T-helper 2 cell (primary cell): ENCODE measurements around the gene SH2B2.
"Not testable (repeated sequence)": the region's sequence is repeated elsewhere in the genome, so short reads cannot be mapped to it uniquely, and the experiment has no call there.

Experiments
- DNase-seq, 5 experiments: peaks; one replicate each; pipeline versions ENCODE4 v3.0.0 to v3.0.0-alpha.2; 2012 to 2022

Gene SH2B2

GRCh38 chr7:102287111-102287980 is 678 bp downstream of the SH2B2 start:
- DNase-seq = peak in 1 of 5 experiments; percentile 29

GRCh38 chr7:102287981-102288278 is 1.3 kb downstream of the SH2B2 start:
- no peak for DNase-seq

- DNase-seq = no peak
Measured at GRCh38 chr7:102288285-102288930, 1.7 kb downstream of the SH2B2 start.

- DNase-seq = no peak
Measured at GRCh38 chr7:102289057-102289456, 2.4 kb downstream of the SH2B2 start.

DNA sequence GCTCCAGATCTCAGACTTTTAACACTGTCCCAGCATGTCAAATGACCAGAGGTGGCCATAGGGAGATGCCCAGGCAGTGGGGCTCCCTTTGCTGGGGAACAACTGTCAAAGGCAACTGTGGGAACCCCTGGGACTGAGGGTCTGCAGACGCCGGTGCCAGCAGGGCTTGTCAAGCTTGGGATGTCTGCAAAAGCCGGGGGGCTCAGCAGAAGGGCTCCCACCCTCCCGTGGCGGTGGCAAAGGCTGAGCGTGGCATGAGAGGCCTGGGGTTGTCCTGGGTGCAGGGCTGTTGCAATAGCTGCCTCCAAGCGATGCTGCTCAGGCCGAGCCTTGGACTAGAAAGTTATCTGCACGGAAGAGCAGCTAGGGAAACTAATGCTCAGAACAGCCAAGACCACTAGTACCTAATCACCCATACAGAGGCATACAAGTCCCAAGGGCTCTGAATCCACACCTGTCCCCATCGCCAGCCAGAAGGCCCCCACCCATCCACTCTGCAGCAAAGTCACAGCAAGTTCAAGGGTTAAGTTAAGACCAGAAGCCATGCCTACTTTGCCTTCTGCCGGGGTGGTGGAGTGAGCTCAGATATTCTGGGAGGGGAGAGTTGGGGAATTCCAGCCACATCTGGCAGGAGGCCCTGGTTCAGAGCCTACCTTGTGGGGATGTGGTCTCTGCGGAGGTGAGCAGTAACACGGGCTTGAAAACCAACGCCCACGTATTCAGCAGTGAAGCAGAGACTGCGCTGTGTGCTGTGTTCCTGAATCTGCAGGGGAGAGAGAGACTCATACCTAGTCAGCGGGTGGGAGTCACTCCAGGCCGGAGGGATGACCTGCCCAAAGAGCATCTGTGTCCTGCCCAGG is 4.6 kb downstream of the SH2B2 start:
- DNase-seq = peak in 1 of 5 experiments; percentile 35

GRCh38 chr7:102291916-102292267 is 5.2 kb downstream of the SH2B2 start:
- no peak for DNase-seq

DNA sequence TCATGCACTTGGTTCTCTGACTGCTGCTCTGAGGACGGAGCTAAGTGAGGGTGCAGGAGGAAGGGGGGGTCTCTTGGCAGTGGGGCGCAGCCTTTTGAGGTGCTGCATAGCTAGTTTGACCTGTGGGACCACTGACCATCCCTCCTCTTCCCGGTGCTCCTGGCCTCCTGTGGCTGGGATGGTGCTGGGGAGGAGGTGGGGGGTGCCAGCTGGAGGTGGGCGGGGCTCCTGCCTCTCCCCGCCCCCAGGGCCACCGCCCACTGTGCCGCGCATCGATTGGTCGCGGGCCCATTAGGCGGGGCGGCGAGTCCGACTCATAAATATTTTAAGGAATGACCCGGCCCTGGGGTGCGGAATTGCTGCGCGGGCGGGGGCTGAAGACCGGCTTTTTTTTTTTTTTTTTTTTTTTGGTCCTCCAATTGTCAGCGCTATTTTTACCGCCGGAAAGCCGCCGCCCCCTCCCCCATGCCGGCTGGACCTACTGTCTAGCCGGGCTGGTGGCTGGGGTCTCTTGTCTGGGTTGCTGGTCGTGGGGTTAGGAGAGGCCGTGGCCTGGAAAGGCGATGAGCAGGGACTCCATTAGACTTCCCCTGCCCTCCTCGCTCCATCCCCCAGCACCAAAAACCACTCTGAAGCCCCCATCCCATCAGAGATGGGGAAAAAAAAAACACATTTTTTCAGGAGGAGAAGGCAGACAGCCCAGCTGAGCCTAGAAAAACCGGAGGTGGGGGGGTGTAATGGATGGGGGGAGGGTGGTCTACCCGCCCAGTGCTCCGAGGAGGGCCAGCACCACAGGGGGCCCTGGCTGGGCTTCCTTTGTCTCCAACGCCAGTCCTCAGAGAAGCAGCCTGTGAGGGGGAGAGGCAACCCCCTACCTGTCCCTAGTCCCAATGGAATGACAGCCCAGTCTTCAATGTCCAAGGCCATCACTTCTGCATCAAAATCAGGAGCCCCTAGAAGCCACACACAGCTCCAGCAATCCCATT is 6.4 kb downstream of the SH2B2 start:
- DNase-seq = no peak

DNA sequence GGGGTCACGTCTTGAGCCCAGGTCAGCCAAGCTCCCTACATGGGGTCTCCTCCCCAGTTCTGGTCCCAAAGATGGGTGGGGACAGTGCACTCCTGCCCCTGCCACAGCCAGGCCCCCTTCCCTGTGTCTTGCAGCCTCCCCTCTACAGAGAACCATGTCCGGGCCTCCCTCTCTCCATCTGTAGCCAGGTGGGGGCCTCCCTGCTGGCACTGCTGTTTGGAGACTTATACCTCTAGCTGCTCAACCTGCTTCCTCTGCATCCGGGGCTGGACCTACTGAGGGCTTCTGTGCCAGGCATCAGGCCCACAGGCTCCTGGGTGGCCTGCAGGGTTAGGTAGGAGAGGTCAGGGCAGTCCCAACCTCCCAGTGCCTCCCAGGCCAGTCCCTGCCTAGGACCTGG is 7.9 kb downstream of the SH2B2 start:
- DNase-seq = no peak

- DNase-seq = no peak
Measured at GRCh38 chr7:102295346-102296178, 8.9 kb downstream of the SH2B2 start.

DNA sequence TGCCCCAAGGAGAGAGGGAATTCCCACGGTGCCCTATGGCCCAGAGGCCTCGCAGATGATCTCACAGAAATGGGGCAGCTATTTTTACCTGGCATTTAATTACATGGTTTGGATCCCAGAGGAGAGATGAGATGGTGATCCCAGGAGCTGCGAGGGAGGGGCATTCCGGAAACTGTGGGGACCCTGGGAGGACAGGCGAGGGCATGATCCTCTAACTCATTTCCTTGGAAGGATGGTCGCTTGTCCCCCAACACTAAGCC is 9.4 kb downstream of the SH2B2 start:
- DNase-seq = no peak

DNA sequence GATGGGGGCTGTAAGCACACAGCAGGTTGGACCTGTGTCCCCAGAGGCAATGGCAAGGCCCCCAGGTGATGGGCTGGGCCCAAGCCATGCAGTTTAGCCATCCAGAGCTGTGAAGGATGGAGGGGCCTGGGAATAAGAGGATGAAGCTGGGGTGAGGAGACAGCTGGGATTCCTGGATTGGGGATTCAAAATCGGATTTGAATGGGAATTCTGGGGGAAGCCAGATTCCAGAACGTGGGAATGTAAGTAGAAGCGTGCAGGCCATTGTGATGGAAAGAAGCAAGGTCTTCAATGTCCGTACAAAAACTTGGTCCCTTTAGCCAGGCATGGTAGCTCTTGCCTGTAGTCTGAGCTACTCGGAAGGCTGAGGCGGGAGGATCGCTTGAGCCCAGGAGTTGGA is 9.8 kb downstream of the SH2B2 start:
- DNase-seq = no peak

DNA sequence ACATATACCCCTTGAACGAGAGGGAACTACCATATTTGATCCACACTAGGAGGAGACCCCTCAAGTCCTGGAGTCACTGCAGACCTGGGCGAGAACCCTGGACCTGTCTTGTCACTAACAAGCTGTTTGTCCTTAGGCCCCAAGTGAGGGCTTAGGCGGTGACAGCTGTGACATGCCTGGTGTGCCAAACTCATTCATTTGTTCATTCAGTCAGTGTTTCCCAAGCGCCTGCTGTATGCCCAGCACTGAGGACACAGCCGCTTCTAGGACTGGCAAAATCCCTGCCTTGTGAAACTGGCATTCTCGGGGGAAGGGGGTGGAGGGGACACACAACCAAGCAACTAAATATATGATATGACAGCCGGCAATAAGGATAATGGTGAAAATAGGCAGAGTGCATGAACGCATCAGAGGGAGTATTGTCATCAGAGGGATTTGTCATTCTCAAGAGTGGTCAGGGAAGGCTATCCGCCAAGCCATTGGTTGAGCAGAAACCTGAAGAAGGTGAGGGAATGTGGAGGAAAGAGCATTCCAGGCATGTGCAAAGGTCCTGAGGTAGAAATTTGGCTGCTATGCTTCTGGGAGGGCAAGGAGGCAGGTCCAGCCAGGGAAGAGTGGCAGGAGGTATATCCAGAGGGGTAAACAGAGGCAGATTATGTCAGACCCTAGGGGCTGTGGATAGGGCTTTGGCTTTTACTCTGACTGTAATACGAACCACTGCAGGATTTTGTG is 11.0 kb downstream of the SH2B2 start:
- DNase-seq = no peak

DNA sequence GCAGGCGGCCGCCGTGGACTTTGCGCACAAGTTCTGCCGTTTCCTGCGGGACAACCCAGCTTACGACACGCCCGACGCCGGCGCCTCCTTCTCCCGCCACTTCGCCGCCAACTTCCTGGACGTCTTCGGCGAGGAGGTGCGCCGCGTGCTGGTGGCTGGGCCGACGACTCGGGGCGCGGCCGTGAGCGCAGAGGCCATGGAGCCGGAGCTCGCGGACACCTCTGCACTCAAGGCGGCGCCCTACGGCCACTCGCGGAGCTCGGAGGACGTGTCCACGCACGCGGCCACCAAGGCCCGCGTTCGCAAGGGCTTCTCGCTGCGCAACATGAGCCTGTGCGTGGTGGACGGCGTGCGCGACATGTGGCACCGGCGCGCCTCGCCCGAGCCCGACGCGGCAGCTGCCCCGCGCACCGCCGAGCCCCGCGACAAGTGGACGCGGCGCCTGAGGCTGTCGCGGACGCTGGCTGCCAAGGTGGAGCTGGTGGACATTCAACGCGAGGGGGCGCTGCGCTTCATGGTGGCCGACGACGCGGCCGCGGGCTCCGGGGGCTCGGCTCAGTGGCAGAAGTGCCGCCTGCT is 14.1 kb downstream of the SH2B2 start:
- DNase-seq = no peak

DNA sequence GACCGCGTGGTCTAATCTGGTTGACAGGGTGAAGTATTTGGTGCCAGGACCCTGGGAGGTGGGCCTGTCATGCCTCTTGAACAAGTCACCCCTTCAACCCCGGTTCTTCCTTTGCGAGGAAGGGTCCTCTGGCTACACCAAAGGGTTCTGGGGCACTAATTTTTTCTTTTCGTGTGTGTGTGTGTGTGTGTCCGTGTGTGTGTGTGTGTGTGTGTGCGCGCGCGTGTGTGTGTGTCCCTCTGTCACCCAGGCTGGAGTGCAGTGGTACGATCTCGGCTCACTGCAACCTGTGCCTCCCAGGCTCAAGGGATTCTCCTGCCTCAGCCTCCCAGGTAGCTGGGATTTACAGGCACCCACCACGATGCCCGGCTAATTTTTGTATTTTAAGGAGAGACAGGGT is 14.7 kb downstream of the SH2B2 start:
- DNase-seq = not testable (repeated sequence)

DNA sequence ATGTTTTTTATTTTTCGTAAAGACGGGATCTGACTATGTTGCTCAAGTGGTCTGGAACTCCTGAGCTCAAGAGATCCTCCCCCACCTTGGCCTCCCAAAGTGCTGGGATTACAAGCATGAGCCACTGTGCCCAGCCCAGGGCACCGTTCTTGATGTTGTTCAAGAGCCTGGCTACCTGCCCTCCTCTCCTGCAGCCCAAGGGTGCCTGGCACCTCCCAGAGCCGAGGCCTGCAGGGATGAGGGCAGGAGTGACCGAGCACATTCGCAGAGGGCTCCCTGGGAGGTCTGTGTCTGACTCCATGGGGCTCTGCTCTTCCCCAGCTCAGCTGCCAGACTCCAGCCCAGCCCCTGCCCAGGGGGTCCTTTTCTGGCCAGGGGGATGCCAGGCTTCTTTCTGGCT is 15.4 kb downstream of the SH2B2 start:
- DNase-seq = no peak

DNA sequence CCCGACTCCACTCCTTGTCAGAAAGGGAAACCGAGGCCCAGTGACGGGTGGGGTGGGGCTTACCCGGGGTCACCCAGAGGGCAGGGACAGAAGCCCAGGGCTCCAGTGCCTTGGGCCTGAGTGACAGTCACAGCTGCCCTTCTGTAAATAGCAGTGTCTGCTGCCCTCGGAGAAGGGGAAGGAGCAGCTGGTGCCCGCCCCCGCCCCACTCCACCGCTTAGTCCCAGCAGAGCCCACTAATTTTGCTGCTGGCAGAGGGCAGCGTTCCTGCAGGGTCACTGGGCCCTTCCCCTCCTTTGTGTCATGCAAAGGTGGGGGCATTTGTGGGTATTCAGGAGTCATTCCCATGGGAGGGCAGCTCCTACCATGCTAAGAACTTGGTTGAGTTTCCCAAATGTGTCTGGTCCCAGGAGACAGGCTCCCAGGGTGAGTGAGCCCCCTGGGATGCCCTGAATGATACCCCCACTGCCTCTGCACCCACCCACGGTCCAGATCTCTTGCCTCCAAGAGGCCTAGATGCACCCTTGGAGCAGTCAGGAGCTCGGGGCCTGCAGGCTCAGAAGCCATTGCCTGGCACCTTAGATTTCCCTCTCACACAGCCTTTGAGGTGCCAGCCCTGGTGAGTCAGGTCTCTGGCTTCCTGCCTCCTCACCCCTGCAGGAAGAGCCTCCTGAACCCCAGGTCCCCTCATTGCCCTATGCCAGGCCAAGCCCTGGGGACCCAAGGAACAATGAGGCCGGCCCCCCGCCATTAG is 17.2 kb downstream of the SH2B2 start:
- no peak for DNase-seq

DNA sequence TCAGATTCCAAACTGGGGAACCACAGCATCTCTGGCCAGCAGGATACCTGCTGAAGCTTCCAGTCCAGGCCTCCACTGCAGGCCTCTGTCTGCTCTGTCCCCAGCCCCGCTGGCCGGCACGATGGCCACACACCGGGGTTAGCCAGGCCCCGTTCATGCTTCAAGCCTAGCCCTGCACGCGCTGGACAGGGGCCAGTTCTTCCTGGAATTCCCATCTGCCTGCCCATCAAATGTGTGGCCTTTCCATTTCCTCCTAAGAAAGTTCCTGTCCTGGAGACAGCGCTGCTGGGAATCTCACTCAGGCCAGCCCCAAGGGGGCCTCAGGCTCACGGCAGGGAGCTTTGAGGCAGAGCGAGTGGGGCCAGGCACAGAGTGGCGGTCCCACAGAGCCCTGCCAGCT is 18.0 kb downstream of the SH2B2 start:
- no peak for DNase-seq

- peak in 1 of 5 experiments; percentile 35 for DNase-seq
Measured at GRCh38 chr7:102305414-102306268, 19.0 kb downstream of the SH2B2 start.
